Measurements from ENCODE around the gene EXD1.
"Not testable (repeated sequence)": the region's sequence is repeated elsewhere in the genome, so short reads cannot be mapped to it uniquely, and the experiment has no call there.

The EXD1 gene

GRCh38 chr15:41230650-41231421 lies at the start of gene EXD1, which contains the start of gene CHP1:
Gene EXD1 (minus strand): TSS chr15:41230757. CDS start chr15:41226575, 4,182 bp downstream.
Gene CHP1 (plus strand): TSS chr15:41231268. CDS start chr15:41231383, 115 bp downstream.
- DNase-seq, result peak; percentile 75

- DNase-seq, result no peak
These were observed 49.2 kb upstream of the EXD1 start for GRCh38 chr15:41279535-41280283.

- no peak for DNase-seq
These were observed 47.8 kb upstream of the EXD1 start for GRCh38 chr15:41278319-41278718.

- no peak for DNase-seq
These were observed 46.3 kb upstream of the EXD1 start for GRCh38 chr15:41276831-41277230.

- DNase-seq, result no peak
These were observed 39.3 kb upstream of the EXD1 start for GRCh38 chr15:41269887-41270286.

- DNase-seq, result no peak
These were observed 33.4 kb upstream of the EXD1 start for GRCh38 chr15:41263891-41264351.

GRCh38 chr15:41262571-41262970 lies 32.0 kb upstream of the EXD1 start:
- no peak for DNase-seq

- not testable (repeated sequence) for DNase-seq
These were observed 30.4 kb upstream of the EXD1 start for GRCh38 chr15:41260924-41261323.

GRCh38 chr15:41259546-41260189 lies 29.1 kb upstream of the EXD1 start:
- no peak for DNase-seq

GRCh38 chr15:41258750-41259471 lies 28.4 kb upstream of the EXD1 start:
- DNase-seq, result no peak

- DNase-seq, result no peak
These were observed 26.1 kb upstream of the EXD1 start for GRCh38 chr15:41256577-41257038.

GRCh38 chr15:41256103-41256502 lies 25.5 kb upstream of the EXD1 start:
- DNase-seq, result no peak

- no peak for DNase-seq
These were observed 24.0 kb upstream of the EXD1 start for GRCh38 chr15:41254560-41254959.

- no peak for DNase-seq
These were observed 20.9 kb upstream of the EXD1 start for GRCh38 chr15:41251411-41251810.

- DNase-seq, result not testable (repeated sequence)
These were observed 20.2 kb upstream of the EXD1 start for GRCh38 chr15:41250745-41251144.

- DNase-seq, result peak; percentile 28
These were observed 10.8 kb upstream of the EXD1 start for GRCh38 chr15:41241221-41241964.

- DNase-seq, result no peak
These were observed 7.5 kb upstream of the EXD1 start for GRCh38 chr15:41238100-41238499.

- DNase-seq, result no peak
These were observed 5.4 kb upstream of the EXD1 start for GRCh38 chr15:41235929-41236328.

- DNase-seq, result not testable (repeated sequence)
These were observed 4.7 kb upstream of the EXD1 start for GRCh38 chr15:41235228-41235627.

GRCh38 chr15:41233367-41233771 lies 2.8 kb upstream of the EXD1 start:
- no peak for DNase-seq

GRCh38 chr15:41231422-41232226 lies 1.1 kb upstream of the EXD1 start:
- no peak for DNase-seq

Measured in DMS79 (cell line).